ENCODE results near the gene SRP72. TPM values are rescaled to one million over a fixed set of nuclear protein-coding genes. Genes with fewer than 3 reads are reported as not detected.

Gene SRP72, protein sequence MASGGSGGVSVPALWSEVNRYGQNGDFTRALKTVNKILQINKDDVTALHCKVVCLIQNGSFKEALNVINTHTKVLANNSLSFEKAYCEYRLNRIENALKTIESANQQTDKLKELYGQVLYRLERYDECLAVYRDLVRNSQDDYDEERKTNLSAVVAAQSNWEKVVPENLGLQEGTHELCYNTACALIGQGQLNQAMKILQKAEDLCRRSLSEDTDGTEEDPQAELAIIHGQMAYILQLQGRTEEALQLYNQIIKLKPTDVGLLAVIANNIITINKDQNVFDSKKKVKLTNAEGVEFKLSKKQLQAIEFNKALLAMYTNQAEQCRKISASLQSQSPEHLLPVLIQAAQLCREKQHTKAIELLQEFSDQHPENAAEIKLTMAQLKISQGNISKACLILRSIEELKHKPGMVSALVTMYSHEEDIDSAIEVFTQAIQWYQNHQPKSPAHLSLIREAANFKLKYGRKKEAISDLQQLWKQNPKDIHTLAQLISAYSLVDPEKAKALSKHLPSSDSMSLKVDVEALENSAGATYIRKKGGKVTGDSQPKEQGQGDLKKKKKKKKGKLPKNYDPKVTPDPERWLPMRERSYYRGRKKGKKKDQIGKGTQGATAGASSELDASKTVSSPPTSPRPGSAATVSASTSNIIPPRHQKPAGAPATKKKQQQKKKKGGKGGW
- total RNA-seq (2021) = 72.8 and 92.4 TPM in 2 replicates
- Bru-seq, nascent RNA = percentile 87 among the genes with signal in this experiment
- percentile 88 among the genes with signal in this experiment for BruChase-seq, experiment 1, labeled RNA remaining after a 2-hour chase
- BruChase-seq, experiment 2, labeled RNA remaining after a 6-hour chase = percentile 92 among the genes with signal in this experiment
- long read RNA-seq, full-length matches to known transcripts = 50 of 58 reads
- long read RNA-seq, partial matches to known transcripts = 3 of 58 reads
- long read RNA-seq, other reads (novel, unspliced or antisense) = 5 of 58 reads

DNA sequence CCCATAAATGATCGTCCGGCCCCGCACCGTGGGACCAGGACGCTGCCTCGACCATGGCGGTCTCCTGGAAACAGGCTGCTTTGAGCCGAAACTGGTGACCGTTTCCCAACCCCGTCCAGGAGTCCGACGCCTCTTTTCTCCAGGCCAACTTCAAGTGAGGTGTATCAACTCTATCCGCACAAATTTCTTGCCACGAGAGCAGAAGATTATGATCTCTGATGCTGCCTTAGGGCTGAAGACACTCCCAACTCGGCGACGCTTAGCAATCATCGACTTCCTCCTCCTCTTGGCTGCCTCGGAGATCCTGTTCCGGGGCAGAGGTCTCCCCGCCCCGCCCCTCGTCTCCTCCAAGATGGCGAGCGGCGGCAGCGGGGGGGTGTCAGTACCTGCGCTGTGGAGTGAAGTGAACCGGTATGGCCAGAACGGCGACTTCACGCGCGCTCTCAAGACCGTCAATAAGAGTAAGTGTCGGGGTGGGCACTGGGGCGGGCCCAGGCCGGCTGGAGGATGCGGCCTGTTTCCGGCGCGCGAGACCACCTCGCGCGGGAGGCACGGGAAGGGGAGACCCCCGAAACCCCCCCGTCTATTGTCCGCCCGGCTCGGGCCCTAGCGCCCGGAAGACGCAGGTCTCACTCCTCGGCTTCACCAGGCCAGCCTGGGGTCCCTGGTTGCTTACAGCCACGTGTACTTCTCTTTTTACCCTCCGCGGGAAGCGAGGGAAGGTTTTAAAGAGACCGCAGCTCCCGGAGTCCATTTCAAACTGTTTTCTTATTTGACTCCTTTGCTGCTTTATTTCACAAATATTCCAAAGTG, at the start of gene SRP72:
Gene SRP72, plus strand, starts transcription at position 334 of the 813 bp plus-strand sequence. Its CDS starts 19 bp downstream, at position 353.
- peak within 1 kb of the TSS; percentile 98 for H3K27ac ChIP-seq
- H4K20me1 ChIP-seq (ENCODE audit: insufficient read depth) = 0 out of 2 replicates have a peak, but pooled peaks cover 9% of the 10 kb centered on the region
- TF ChIP-seq EZH2 (IDR thresholded peaks at IDR 0.05; ENCODE audit: low read depth) = no peak
- peak within 1 kb of the TSS; percentile 86 for H2AFZ ChIP-seq
- peaks cover 69% of the 10 kb centered on the region for H3K79me2 ChIP-seq (ENCODE audit: low read depth)
- intact Hi-C loops (cut with micrococcal nuclease; ENCODE audit: unreplicated experiment) = no loop called here
- ChIA-PET POLR2A (ENCODE audit: unreplicated experiment) (interaction anchor here (0.6 to 0.9 kb wide), 4 partner anchors 14 to 611 kb away, joined by 3 to 11 read pairs (median 8); partner anchors contain the start of gene PAICS), CTCF (no interaction called here)
- no peaks in the 10 kb centered on the region for H3K27me3 ChIP-seq (ENCODE audit: insufficient read depth, low read depth)
- no TSS peak for BruUV-seq (replicated peaks)
- no peaks in the 10 kb centered on the region for H3K9me3 ChIP-seq (ENCODE audit: insufficient read depth, low read depth)
- H3K4me2 ChIP-seq = peak within 1 kb of the TSS; percentile 87
- peak; percentile 79 to 83 for DNase-seq
- no peaks in the 10 kb centered on the region for H3K9me2 ChIP-seq (ENCODE audit: insufficient read depth)
- peaks cover 26% of the 10 kb centered on the region for H3K4me1 ChIP-seq (replicated peaks; ENCODE audit: insufficient read depth)
- peaks cover 20% of the 10 kb centered on the region; the same call in 1 of the 2 replicates for H3K36me3 ChIP-seq (ENCODE audit: low read depth)
- H3K4me3 ChIP-seq = peak within 1 kb of the TSS; percentile 96
- peaks cover 13% of the 10 kb centered on the region; the same call in 1 of the 2 replicates for H3F3A ChIP-seq (ENCODE audit: insufficient read depth, low read depth)

DNA sequence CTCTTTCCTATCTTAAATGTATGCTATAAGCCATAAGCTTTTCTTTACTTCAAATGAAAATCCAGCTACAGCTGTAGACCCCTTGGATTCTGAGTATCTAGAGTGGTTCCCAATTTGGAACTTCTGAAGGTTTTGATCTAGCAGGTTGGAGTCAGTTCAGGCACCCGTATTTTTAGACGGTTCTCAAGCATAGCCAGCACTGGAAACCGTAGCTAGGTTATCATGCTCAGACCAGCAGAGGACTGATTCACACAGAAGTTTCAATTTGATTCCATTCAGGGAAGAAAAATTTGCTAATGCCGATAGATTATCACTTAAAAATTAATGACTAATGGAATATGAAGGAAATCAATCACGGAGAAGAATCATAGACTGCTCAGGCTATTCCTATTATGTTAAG, 43.2 kb upstream of the SRP72 start:
- no peak overlapping the region for H2AFZ ChIP-seq
- H3K36me3 ChIP-seq (ENCODE audit: low read depth) = no peaks in the 10 kb centered on the region
- no peaks in the 10 kb centered on the region for H3K9me3 ChIP-seq (ENCODE audit: insufficient read depth, low read depth)
- no peaks in the 10 kb centered on the region for H3K4me1 ChIP-seq (replicated peaks; ENCODE audit: insufficient read depth)
- BruUV-seq (replicated peaks) = no TSS peak
- POLR2A ChIA-PET (ENCODE audit: unreplicated experiment) = no interaction called here
- H3K9me2 ChIP-seq (ENCODE audit: insufficient read depth) = no peaks in the 10 kb centered on the region
- CTCF ChIA-PET = no interaction called here
- H3K4me3 ChIP-seq = no peak overlapping the region
- no peak overlapping the region for H3K27ac ChIP-seq
- DNase-seq = no peak
- no peaks in the 10 kb centered on the region for H3K27me3 ChIP-seq (ENCODE audit: insufficient read depth, low read depth)
- H3K4me2 ChIP-seq = no peak overlapping the region
- H4K20me1 ChIP-seq (ENCODE audit: insufficient read depth) = peaks cover 13% of the 10 kb centered on the region
- TF ChIP-seq, protein P1, sequence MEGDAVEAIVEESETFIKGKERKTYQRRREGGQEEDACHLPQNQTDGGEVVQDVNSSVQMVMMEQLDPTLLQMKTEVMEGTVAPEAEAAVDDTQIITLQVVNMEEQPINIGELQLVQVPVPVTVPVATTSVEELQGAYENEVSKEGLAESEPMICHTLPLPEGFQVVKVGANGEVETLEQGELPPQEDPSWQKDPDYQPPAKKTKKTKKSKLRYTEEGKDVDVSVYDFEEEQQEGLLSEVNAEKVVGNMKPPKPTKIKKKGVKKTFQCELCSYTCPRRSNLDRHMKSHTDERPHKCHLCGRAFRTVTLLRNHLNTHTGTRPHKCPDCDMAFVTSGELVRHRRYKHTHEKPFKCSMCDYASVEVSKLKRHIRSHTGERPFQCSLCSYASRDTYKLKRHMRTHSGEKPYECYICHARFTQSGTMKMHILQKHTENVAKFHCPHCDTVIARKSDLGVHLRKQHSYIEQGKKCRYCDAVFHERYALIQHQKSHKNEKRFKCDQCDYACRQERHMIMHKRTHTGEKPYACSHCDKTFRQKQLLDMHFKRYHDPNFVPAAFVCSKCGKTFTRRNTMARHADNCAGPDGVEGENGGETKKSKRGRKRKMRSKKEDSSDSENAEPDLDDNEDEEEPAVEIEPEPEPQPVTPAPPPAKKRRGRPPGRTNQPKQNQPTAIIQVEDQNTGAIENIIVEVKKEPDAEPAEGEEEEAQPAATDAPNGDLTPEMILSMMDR (conservative IDR thresholded peaks at IDR 0.05) = no peak
- no peak for TF ChIP-seq EZH2 (IDR thresholded peaks at IDR 0.05; ENCODE audit: low read depth)
- H3F3A ChIP-seq (ENCODE audit: insufficient read depth, low read depth) = 0 out of 2 replicates have a peak, but pooled peaks cover 5% of the 10 kb centered on the region
- peaks cover 97% of the 10 kb centered on the region for H3K79me2 ChIP-seq (ENCODE audit: low read depth)
- intact Hi-C loops (cut with micrococcal nuclease; ENCODE audit: unreplicated experiment) = loop anchor here (10.0 kb wide), 1 partner anchor 121 kb away; no protein-coding TSS in a partner anchor

DNA sequence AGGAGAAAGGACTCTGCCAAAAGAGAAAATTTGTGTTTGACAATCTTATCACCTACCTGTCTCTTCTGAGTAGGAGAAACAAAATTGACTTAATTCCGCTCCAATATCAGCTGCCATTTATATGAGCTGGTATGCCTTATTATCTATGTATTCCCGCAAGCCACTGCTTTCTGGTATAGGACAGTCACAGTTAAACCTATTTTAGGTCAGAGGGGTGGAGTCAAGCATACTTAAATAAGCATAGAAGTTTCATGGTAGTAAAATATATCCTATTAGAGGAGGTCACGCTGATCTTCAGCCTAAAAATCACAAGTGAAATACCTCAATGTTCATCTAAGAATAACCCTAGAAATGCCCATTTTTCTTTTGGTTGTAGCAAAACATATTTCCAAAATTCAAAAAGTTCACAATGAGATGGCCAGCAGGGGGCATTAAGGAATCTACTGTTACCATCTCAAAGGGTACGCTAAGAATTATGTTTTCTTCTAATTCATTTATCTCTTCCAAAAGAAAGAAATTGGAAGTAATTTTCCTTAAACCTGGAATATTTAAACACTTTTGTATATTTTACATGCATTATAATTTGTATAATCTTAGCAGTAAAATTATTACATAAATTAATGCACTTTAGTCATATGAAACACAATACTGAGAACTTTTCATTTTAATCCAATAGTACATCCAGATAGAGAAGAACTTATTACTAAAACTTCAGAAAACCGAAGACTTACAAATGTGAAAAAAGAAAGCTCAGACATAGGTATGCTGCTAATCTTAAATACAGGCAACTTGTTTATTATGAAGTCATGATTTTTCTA, 42.5 kb upstream of the SRP72 start:
- Histone ChIP-seq H3K27me3 (ENCODE audit: insufficient read depth, low read depth) (no peaks in the 10 kb centered on the region), H4K20me1 (ENCODE audit: insufficient read depth) (peaks cover 8% of the 10 kb centered on the region), H3F3A (ENCODE audit: insufficient read depth, low read depth) (0 out of 2 replicates have a peak, but pooled peaks cover 5% of the 10 kb centered on the region), H3K4me2 (no peak overlapping the region), H3K36me3 (ENCODE audit: low read depth) (no peaks in the 10 kb centered on the region), H3K4me3 (no peak overlapping the region), H3K79me2 (ENCODE audit: low read depth) (peaks cover 97% of the 10 kb centered on the region), H3K9me2 (ENCODE audit: insufficient read depth) (no peaks in the 10 kb centered on the region), H2AFZ (no peak overlapping the region), H3K4me1 (replicated peaks; ENCODE audit: insufficient read depth) (no peaks in the 10 kb centered on the region), H3K9me3 (ENCODE audit: insufficient read depth, low read depth) (no peaks in the 10 kb centered on the region), H3K27ac (no peak overlapping the region)
- CTCF ChIA-PET = no interaction called here
- intact Hi-C loops (cut with micrococcal nuclease; ENCODE audit: unreplicated experiment) = loop anchor here (10.0 kb wide), 1 partner anchor 120 kb away; no protein-coding TSS in a partner anchor
- POLR2A ChIA-PET (ENCODE audit: unreplicated experiment) = interaction anchor here (0.6 kb wide), 2 partner anchors 11 to 16 kb away, joined by 4 to 21 read pairs; partner anchors contain the start of gene PPAT
- TF ChIP-seq, protein P1 (conservative IDR thresholded peaks at IDR 0.05) = peak; percentile 69
- no peak for TF ChIP-seq EZH2 (IDR thresholded peaks at IDR 0.05; ENCODE audit: low read depth)
- no TSS peak for BruUV-seq (replicated peaks)
- no peak for DNase-seq

Data from PC-9 (cell line).